Ishikawa (cell line): ENCODE results near the gene HIBADH.

Experiments used
- CEBPB ChIP-seq: IDR thresholded peaks from 2 replicates; pipeline ENCODE4 v1.6.1; 2012
- EP300 ChIP-seq: IDR thresholded peaks from 2 replicates; pipeline ENCODE4 v1.6.1; 2012; ENCODE audit warnings: borderline replicate concordance
- RAD21 ChIP-seq: IDR thresholded peaks from 2 replicates; pipeline ENCODE4 v1.6.1; 2012; ENCODE audit warnings: low read depth
- TAF1 ChIP-seq: IDR thresholded peaks from 2 replicates; pipeline ENCODE4 v1.6.1; 2012; ENCODE audit warnings: low read depth, mild to moderate bottlenecking
- TCF12 ChIP-seq: IDR thresholded peaks from 2 replicates; pipeline ENCODE4 v1.6.1; 2012; ENCODE audit warnings: low read depth

DNA sequence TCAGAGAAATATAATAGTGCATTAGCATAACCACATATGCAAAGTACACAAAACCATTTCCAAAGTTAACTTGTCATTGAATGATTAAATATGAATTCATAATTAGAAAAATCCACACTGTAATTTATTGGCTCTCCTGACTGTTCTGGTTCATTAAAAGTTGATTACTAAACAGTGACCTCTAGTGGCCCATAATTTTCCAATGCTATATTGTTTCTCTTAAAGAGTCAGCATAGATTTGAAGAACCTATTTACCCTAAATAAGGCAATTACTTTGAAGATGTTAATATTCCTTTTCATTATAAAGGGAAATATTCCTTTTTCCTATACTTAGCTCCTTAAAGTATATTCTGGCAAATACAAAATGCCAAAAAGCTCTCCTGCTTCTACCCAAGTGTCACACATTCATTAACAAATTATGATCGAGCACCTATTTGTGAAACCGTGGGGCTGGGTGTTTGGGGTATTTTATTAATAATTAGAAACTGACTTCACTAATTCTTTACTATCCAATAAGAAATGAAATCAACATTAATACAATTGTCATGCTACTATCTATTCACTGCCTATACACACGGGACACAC lies 86.2 kb downstream of the HIBADH start:
- no peak for TF ChIP-seq TCF12
- no peak for TF ChIP-seq TAF1
- TF ChIP-seq CEBPB, result no peak
- TF ChIP-seq RAD21, result peak; percentile 60
- TF ChIP-seq EP300, result no peak
